HEK293 (cell line): Measurements from ENCODE around the gene ARHGEF40.

ENCODE experiments used
- CTCF ChIA-PET: fragments of 350-600 bp; formaldehyde crosslinking; extraction: SDS; loops from one replicate; lab custom pipeline; 2021; ENCODE audit warnings: antibody characterized with exemption; lab: Yijun Ruan, JAX
- POLR2A ChIA-PET: fragments of 300-600 bp; formaldehyde crosslinking; extraction: SDS; loops from one replicate; lab custom pipeline; 2020; ENCODE audit warnings: antibody characterized with exemption, inconsistent platforms; lab: Yijun Ruan, JAX
- H3K27ac ChIP-seq: fragments of 200-500 bp; sonication (Bioruptor generic); 2 replicates; pipeline ENCODE4 v1.5.1; 2014; ENCODE audit warnings: low read depth, low read length, control low read depth, inconsistent platforms; ENCODE audit errors: extremely low read depth
- H3K36me3 ChIP-seq, 2 experiments: fragments of 200-500 bp in 1 of 2; sonication (Bioruptor generic) in 1 of 2; 1 replicate in 1 of 2; 2 replicates in 1 of 2; pipeline ENCODE4 v1.5.1; 2014 to 2017; ENCODE audit warnings: inconsistent platforms in 2 of 2, low read length in 2 of 2; ENCODE audit not compliant: control insufficient read depth in 2 of 2, insufficient read depth in 1 of 2
- H3K4me1 ChIP-seq: fragments of 200-500 bp; sonication (Bioruptor generic); 2 replicates; pipeline ENCODE4 v1.5.1; 2014; ENCODE audit warnings: mild to moderate bottlenecking, low read length, inconsistent platforms; ENCODE audit not compliant: control insufficient read depth, insufficient read depth
- H3K4me3 ChIP-seq: 2 replicates; pipeline ENCODE4 v1.5.1; 2011; ENCODE audit warnings: low read depth, mild to moderate bottlenecking, control low read depth, low read length, moderate library complexity
- H3K9me3 ChIP-seq: fragments of 200-500 bp; sonication (Bioruptor generic); 2 replicates; pipeline ENCODE4 v1.5.1; 2014; ENCODE audit warnings: low read depth, low read length, inconsistent platforms; ENCODE audit not compliant: control insufficient read depth, insufficient read depth
- RBAK ChIP-seq: fragments of 450-650 bp; formaldehyde crosslinking; IDR thresholded peaks from 2 replicates; pipeline ENCODE4 v1.5.1; 2016; ENCODE audit warnings: missing biosample characterization, missing genetic modification characterization
- ZBTB17 ChIP-seq: fragments of 450-650 bp; formaldehyde crosslinking; IDR thresholded peaks from 2 replicates; pipeline ENCODE4 v1.5.1; 2016; ENCODE audit warnings: missing biosample characterization, missing genetic modification characterization
- ZNF112 ChIP-seq: fragments of 450-650 bp; formaldehyde crosslinking; IDR thresholded peaks from 2 replicates; pipeline ENCODE4 v1.5.0; 2017; ENCODE audit warnings: missing biosample characterization, missing genetic modification characterization
- ZNF138 ChIP-seq: fragments of 450-650 bp; formaldehyde crosslinking; IDR thresholded peaks from 2 replicates; pipeline ENCODE4 v1.5.1; 2016; ENCODE audit warnings: missing biosample characterization, missing genetic modification characterization, borderline replicate concordance
- ZNF248 ChIP-seq: fragments of 450-650 bp; formaldehyde crosslinking; IDR thresholded peaks from 2 replicates; pipeline ENCODE4 v1.5.1; 2017; ENCODE audit warnings: missing biosample characterization, missing genetic modification characterization
- ZNF266 ChIP-seq: fragments of 450-650 bp; formaldehyde crosslinking; IDR thresholded peaks from 2 replicates; pipeline ENCODE4 v1.5.1; 2016; ENCODE audit warnings: missing biosample characterization, missing genetic modification characterization, low read depth
- ZNF274 ChIP-seq, 2 experiments: fragments of 200-500 bp in 1 of 2; fragments of 450-650 bp in 1 of 2; sonication (Bioruptor generic) in 1 of 2; formaldehyde crosslinking in 1 of 2; IDR thresholded peaks; 2 replicates each; pipeline versions ENCODE4 v1.5.1 to v1.6.1; 2014 to 2016; ENCODE audit warnings: borderline replicate concordance in 1 of 2, inconsistent platforms in 1 of 2, low read length in 1 of 2, missing biosample characterization in 1 of 2, missing genetic modification characterization in 1 of 2
- ZNF548 ChIP-seq: fragments of 450-650 bp; formaldehyde crosslinking; IDR thresholded peaks from 2 replicates; pipeline ENCODE4 v1.5.1; 2016; ENCODE audit warnings: missing biosample characterization, missing genetic modification characterization
- ZNF560 ChIP-seq: fragments of 450-650 bp; formaldehyde crosslinking; IDR thresholded peaks from 2 replicates; pipeline ENCODE4 v1.5.1; 2017; ENCODE audit warnings: missing biosample characterization, missing genetic modification characterization, borderline replicate concordance
- ZNF623 ChIP-seq: fragments of 450-650 bp; formaldehyde crosslinking; IDR thresholded peaks from 2 replicates; pipeline ENCODE4 v1.5.1; 2016; ENCODE audit warnings: missing biosample characterization, missing genetic modification characterization
- ZNF768 ChIP-seq: fragments of 450-650 bp; formaldehyde crosslinking; IDR thresholded peaks from 2 replicates; pipeline ENCODE4 v1.5.1; 2018; ENCODE audit warnings: missing biosample characterization, mild to moderate bottlenecking, missing genetic modification characterization
- ZNF776 ChIP-seq: fragments of 450-650 bp; formaldehyde crosslinking; IDR thresholded peaks from 2 replicates; pipeline ENCODE4 v1.5.0; 2017; ENCODE audit warnings: missing biosample characterization, missing genetic modification characterization, borderline replicate concordance
- ZNF792 ChIP-seq: fragments of 450-650 bp; formaldehyde crosslinking; IDR thresholded peaks from 2 replicates; pipeline ENCODE4 v1.5.1; 2016; ENCODE audit warnings: missing biosample characterization, missing genetic modification characterization
- TF ChIP-seq, protein P1 (sequence below): fragments of 450-650 bp; formaldehyde crosslinking; IDR thresholded peaks from 2 replicates; pipeline ENCODE4 v1.5.1; 2016; ENCODE audit warnings: missing biosample characterization, missing genetic modification characterization

Gene ARHGEF40

DNA sequence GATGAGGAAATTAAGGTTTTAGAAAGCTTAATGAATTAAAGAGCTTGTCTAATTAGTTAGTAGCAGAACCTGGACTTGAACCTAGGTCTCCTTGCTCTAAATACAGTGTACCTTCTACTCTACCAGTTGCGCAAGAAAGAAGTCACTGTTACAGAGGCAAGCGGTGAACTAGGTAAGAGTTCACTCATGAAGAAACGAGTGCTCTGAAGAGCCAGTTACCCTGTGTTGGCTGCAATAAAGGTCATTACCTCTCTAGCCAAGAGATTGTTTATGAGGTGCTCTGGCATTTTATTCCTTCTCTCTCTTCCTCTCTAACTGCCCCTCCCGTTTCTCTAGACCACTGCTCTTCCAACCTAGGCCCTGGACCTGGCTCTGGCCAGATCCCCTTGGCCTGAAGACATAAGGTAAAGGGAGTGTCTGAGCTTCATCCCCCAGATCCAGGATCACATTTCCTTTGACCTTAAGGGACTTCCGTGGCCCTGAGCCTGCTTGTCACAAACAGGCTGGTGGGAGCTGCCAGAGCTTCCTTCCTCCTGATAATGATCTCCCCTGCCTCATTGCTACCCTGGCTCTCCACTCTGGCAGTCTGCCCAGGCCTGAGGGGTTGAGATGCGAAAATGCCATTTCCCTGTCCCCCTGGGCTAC lies 26.0 kb upstream of the ARHGEF40 start:
- no peak overlapping the region for H3K27ac ChIP-seq

DNA sequence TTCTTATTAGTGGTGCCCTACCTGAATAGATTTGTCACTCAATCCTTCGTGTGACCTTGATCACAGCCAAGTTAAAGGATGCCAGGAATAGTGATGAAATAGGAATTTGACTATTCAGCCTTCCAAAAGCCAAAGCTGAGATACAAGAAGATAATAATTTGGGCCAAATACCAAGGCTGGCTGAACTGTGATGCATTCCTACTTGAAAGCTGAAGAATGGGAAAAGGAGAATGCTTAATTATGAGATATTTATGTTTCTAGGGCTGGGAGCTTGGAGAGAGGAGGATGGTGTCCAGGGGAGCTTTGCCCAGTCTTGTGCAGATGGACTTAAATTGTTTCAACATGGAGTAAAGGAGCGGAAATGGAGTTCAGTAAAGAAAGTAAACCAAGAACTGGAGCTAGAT lies 22.7 kb upstream of the ARHGEF40 start:
- H3K4me3 ChIP-seq = no peak overlapping the region
- TF ChIP-seq ZNF623 = no peak
- peak; percentile 78 for TF ChIP-seq ZBTB17 (tag by site-specific recombination)
- TF ChIP-seq, all 188 proteins: peak for 1
- Histone ChIP-seq H3K4me1 (no peaks in the 10 kb centered on the region), H3K9me3 (no peaks in the 10 kb centered on the region), H3K27ac (no peak overlapping the region), H3K36me3 (no peaks in the 10 kb centered on the region)
- CTCF ChIA-PET = interaction anchor here (0.6 to 3.2 kb wide), 9 partner anchors 8 to 185 kb away, joined by 3 to 20 read pairs (median 4); partner anchors contain the start of gene ARHGEF40
- POLR2A ChIA-PET = interaction anchor here (1.0 to 2.1 kb wide), 2 partner anchors 24 to 45 kb away, joined by 3 to 4 read pairs; no protein-coding TSS in a partner anchor

More for the DNA sequence above, 26.0 kb upstream of the ARHGEF40 start:
- no peaks in the 10 kb centered on the region for H3K4me1 ChIP-seq
- H3K4me3 ChIP-seq = no peak overlapping the region
- no peaks in the 10 kb centered on the region for H3K36me3 ChIP-seq
- ChIA-PET POLR2A (no interaction called here), CTCF (interaction anchor here (0.6 to 7.0 kb wide), 11 partner anchors 24 to 264 kb away, joined by 3 to 206 read pairs (median 4); partner anchors contain the start of gene TMEM253)
- no peaks in the 10 kb centered on the region for H3K9me3 ChIP-seq
- TF ChIP-seq, protein P1, sequence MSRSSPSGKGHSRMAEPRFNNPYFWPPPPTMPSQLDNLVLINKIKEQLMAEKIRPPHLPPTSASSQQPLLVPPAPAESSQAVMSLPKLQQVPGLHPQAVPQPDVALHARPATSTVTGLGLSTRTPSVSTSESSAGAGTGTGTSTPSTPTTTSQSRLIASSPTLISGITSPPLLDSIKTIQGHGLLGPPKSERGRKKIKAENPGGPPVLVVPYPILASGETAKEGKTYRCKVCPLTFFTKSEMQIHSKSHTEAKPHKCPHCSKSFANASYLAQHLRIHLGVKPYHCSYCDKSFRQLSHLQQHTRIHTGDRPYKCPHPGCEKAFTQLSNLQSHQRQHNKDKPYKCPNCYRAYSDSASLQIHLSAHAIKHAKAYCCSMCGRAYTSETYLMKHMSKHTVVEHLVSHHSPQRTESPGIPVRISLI (tag by site-specific recombination) = no peak
- TF ChIP-seq ZNF768 (tag by site-specific recombination) (no peak), ZNF138 (tag by site-specific recombination) (no peak), ZNF776 (tag by site-specific recombination) (no peak), ZNF274 (IDR thresholded peaks at IDR 0.05; ENCODE audit: low read length) (no peak), ZNF274 (tag by site-specific recombination; IDR thresholded peaks at IDR 0.05; ENCODE audit: borderline replicate concordance) (no peak), ZNF548 (tag by site-specific recombination) (no peak), ZNF560 (tag by site-specific recombination) (no peak), ZNF112 (tag by site-specific recombination) (no peak)
- TF ChIP-seq, all 188 proteins: peak for 0

DNA sequence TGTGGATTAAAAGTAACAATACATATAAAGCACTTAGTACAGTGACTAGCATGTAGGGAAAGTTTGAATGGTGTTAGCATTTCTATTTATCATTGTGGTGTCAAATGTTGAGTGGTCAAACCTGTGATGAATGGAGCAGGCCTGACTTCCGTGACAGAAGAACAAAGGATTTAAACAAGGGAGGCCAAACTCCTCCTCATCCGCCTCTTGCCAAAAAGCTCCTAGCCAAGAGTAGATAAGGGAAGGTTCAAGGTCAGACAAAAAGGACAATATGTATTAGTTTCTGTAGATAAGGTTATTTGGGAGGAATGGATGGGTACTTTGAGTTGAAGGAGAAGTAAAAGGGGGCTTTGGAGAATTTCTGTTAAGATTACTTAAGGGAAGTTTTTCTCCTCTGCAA lies 21.5 kb upstream of the ARHGEF40 start:
- TF ChIP-seq ZNF248 = no peak
- Histone ChIP-seq H3K4me1 (no peaks in the 10 kb centered on the region), H3K27ac (no peak overlapping the region), H3K4me3 (no peak overlapping the region), H3K9me3 (no peaks in the 10 kb centered on the region), H3K36me3 (no peaks in the 10 kb centered on the region)
- POLR2A ChIA-PET = interaction anchor here (2.1 kb wide), 1 partner anchor 44 kb away, joined by 4 read pairs; no protein-coding TSS in a partner anchor
- CTCF ChIA-PET = interaction anchor here (1.0 to 2.0 kb wide), 4 partner anchors 8 to 56 kb away, joined by 3 to 8 read pairs (median 5); partner anchors contain the start of gene ARHGEF40

DNA sequence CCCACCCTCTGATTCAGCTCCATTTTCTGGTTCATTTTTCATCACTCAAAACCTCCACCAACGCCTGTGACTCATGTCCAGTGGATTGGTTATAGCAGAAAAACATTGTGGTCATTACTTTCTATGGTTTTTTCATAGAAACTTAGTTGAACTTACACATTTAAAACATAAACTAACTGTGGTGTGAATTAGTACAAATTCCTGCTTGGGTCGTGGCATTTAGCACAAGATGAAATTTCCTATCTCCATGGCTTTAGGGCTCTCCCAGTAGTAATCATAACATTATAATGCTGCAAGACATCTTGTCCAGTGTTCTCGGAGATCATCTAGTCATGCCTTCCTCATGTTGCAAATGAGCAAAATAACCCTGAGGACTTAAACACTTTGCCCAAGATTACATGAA lies 20.8 kb upstream of the ARHGEF40 start:
- ChIA-PET CTCF (interaction anchor here (1.0 to 2.0 kb wide), 2 partner anchors 9 to 56 kb away, joined by 3 to 4 read pairs; no protein-coding TSS in a partner anchor), POLR2A (interaction anchor here (2.1 kb wide), 1 partner anchor 43 kb away, joined by 4 read pairs; no protein-coding TSS in a partner anchor)
- H3K9me3 ChIP-seq = no peaks in the 10 kb centered on the region
- H3K4me1 ChIP-seq = no peaks in the 10 kb centered on the region
- H3K4me3 ChIP-seq = no peak overlapping the region
- H3K27ac ChIP-seq = no peak overlapping the region
- no peaks in the 10 kb centered on the region for H3K36me3 ChIP-seq
- no peak for TF ChIP-seq RBAK
- TF ChIP-seq ZNF266 = no peak
- TF ChIP-seq ZBTB17 (tag by site-specific recombination) = peak; percentile 78
- no peak for TF ChIP-seq ZNF792 (tag by site-specific recombination)
